H1 (cell line): ENCODE measurements around the gene GPR137. TPM values are rescaled to one million over a fixed set of nuclear protein-coding genes. Genes with fewer than 3 reads are reported as not detected.

ENCODE experiments used
- BCL11A ChIP-seq, 2 experiments: IDR thresholded peaks; one replicate each; pipeline ENCODE4 v1.6.1; 2011; ENCODE audit warnings: low read depth in 2 of 2, low read length in 2 of 2, mild to moderate bottlenecking in 2 of 2
- CHD1 ChIP-seq: IDR thresholded peaks from 2 replicates; pipeline ENCODE4 v1.6.1; 2012; ENCODE audit warnings: low read depth, low read length, improper control_type of control experiment
- POLR2A ChIP-seq, 2 experiments: IDR thresholded peaks; 1 replicate in 1 of 2; 2 replicates in 1 of 2; pipeline ENCODE4 v1.6.1; 2011; ENCODE audit warnings: low read depth in 2 of 2, low read length in 2 of 2, mild to moderate bottlenecking in 2 of 2; ENCODE audit errors: control extremely low read depth in 1 of 2
- RAD21 ChIP-seq, 2 experiments: IDR thresholded peaks in 1 of 2; conservative IDR thresholded peaks in 1 of 2; 2 replicates each; pipeline ENCODE4 v1.6.1; 2011; ENCODE audit warnings: low read depth in 2 of 2, low read length in 2 of 2, improper control_type of control experiment in 1 of 2, inconsistent platforms in 1 of 2, mild to moderate bottlenecking in 1 of 2, moderate library complexity in 1 of 2
- RNF2 ChIP-seq: fragments of 200-900, 300-1000 bp; sonication (generic); IDR thresholded peaks from 2 replicates; pipeline ENCODE4 v1.7.1; 2016; ENCODE audit warnings: borderline replicate concordance, low read depth, mild to moderate bottlenecking, antibody characterized with exemption, low read length; ENCODE audit not compliant: poor library complexity, severe bottlenecking; ENCODE audit errors: missing control alignments
- SIRT6 ChIP-seq: IDR thresholded peaks from one replicate; pipeline ENCODE4 v1.7.1; 2012; ENCODE audit warnings: low read length, inconsistent platforms
- polyA plus RNA-seq, 7 experiments: library from polyadenylated mRNA; depleted of rRNA in 3 of 7; stranded (reverse) in 5 of 7; unstranded in 2 of 7; fragments of >200 nt in 5 of 7; fragments of 200-250 nt in 2 of 7; gene quantifications; 1 replicate in 5 of 7; 2 replicates in 1 of 7; 4 replicates in 1 of 7; pipeline versions ENCODE4 v1.2.1 to v1.2.3, GENCODE V29; 2011 to 2013; ENCODE audit warnings: missing spikeins in 2 of 7, mixed read lengths in 2 of 7
- total RNA-seq: library from RNA; stranded (reverse); fragmentation: NEBNext Ultra II Directional; extraction: Animal tissue kit (Norgen Biotek cat#: 25700); gene quantifications from 2 replicates; pipeline ENCODE4 v1.2.1, GENCODE V29; 2021
- TF ChIP-seq, protein P1 (sequence below): fragments of 300-600 bp; sonication (generic); IDR thresholded peaks from 2 replicates; pipeline ENCODE4 v1.7.1; 2012; ENCODE audit warnings: low read length, moderate library complexity, mild to moderate bottlenecking, inconsistent platforms; ENCODE audit not compliant: insufficient replicate concordance

GPR137 gene
- total and polyA plus RNA-seq, 2 of the 8 experiments (the other 6 are each of a cell fraction or from before 2014, with no cell fraction given): 36.2 to 37.8 TPM

DNA sequence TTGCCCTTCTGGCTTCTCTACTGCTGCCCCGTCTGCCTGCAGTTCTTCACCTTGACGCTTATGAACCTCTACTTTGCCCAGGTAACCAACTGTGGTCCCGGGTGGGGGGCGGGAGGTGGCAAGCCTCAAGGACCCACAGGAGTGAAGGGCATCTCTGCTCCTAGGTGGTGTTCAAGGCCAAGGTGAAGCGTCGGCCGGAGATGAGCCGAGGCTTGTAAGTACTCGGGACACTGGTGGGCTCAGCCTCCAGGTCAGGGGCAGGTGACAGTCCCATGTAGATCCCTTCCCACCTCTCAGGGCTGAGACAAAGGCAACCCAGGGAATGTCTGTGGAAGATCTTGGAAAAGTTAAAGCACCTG, 1.1 kb downstream of the GPR137 start (continued):
- TF ChIP-seq, protein P1, sequence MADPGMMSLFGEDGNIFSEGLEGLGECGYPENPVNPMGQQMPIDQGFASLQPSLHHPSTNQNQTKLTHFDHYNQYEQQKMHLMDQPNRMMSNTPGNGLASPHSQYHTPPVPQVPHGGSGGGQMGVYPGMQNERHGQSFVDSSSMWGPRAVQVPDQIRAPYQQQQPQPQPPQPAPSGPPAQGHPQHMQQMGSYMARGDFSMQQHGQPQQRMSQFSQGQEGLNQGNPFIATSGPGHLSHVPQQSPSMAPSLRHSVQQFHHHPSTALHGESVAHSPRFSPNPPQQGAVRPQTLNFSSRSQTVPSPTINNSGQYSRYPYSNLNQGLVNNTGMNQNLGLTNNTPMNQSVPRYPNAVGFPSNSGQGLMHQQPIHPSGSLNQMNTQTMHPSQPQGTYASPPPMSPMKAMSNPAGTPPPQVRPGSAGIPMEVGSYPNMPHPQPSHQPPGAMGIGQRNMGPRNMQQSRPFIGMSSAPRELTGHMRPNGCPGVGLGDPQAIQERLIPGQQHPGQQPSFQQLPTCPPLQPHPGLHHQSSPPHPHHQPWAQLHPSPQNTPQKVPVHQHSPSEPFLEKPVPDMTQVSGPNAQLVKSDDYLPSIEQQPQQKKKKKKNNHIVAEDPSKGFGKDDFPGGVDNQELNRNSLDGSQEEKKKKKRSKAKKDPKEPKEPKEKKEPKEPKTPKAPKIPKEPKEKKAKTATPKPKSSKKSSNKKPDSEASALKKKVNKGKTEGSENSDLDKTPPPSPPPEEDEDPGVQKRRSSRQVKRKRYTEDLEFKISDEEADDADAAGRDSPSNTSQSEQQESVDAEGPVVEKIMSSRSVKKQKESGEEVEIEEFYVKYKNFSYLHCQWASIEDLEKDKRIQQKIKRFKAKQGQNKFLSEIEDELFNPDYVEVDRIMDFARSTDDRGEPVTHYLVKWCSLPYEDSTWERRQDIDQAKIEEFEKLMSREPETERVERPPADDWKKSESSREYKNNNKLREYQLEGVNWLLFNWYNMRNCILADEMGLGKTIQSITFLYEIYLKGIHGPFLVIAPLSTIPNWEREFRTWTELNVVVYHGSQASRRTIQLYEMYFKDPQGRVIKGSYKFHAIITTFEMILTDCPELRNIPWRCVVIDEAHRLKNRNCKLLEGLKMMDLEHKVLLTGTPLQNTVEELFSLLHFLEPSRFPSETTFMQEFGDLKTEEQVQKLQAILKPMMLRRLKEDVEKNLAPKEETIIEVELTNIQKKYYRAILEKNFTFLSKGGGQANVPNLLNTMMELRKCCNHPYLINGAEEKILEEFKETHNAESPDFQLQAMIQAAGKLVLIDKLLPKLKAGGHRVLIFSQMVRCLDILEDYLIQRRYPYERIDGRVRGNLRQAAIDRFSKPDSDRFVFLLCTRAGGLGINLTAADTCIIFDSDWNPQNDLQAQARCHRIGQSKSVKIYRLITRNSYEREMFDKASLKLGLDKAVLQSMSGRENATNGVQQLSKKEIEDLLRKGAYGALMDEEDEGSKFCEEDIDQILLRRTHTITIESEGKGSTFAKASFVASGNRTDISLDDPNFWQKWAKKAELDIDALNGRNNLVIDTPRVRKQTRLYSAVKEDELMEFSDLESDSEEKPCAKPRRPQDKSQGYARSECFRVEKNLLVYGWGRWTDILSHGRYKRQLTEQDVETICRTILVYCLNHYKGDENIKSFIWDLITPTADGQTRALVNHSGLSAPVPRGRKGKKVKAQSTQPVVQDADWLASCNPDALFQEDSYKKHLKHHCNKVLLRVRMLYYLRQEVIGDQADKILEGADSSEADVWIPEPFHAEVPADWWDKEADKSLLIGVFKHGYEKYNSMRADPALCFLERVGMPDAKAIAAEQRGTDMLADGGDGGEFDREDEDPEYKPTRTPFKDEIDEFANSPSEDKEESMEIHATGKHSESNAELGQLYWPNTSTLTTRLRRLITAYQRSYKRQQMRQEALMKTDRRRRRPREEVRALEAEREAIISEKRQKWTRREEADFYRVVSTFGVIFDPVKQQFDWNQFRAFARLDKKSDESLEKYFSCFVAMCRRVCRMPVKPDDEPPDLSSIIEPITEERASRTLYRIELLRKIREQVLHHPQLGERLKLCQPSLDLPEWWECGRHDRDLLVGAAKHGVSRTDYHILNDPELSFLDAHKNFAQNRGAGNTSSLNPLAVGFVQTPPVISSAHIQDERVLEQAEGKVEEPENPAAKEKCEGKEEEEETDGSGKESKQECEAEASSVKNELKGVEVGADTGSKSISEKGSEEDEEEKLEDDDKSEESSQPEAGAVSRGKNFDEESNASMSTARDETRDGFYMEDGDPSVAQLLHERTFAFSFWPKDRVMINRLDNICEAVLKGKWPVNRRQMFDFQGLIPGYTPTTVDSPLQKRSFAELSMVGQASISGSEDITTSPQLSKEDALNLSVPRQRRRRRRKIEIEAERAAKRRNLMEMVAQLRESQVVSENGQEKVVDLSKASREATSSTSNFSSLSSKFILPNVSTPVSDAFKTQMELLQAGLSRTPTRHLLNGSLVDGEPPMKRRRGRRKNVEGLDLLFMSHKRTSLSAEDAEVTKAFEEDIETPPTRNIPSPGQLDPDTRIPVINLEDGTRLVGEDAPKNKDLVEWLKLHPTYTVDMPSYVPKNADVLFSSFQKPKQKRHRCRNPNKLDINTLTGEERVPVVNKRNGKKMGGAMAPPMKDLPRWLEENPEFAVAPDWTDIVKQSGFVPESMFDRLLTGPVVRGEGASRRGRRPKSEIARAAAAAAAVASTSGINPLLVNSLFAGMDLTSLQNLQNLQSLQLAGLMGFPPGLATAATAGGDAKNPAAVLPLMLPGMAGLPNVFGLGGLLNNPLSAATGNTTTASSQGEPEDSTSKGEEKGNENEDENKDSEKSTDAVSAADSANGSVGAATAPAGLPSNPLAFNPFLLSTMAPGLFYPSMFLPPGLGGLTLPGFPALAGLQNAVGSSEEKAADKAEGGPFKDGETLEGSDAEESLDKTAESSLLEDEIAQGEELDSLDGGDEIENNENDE: no peak
- TF ChIP-seq RNF2 (no peak), CHD1 (no peak), BCL11A (IDR thresholded peaks at IDR 0.05; ENCODE audit: low read depth in 2 of 2, low read length in 2 of 2) (no peak), POLR2A (IDR thresholded peaks at IDR 0.05; ENCODE audit: control extremely low read depth in 1 of 2, low read depth in 2 of 2, low read length in 2 of 2) (no peak), SIRT6 (no peak), RAD21 (IDR thresholded peaks at IDR 0.05 in 1 of 2, conservative IDR thresholded peaks at IDR 0.05 in 1 of 2; ENCODE audit: low read depth in 2 of 2, low read length in 2 of 2) (no peak)
